Measurements from ENCODE around the gene RIPK4.

RIPK4 gene

DNA sequence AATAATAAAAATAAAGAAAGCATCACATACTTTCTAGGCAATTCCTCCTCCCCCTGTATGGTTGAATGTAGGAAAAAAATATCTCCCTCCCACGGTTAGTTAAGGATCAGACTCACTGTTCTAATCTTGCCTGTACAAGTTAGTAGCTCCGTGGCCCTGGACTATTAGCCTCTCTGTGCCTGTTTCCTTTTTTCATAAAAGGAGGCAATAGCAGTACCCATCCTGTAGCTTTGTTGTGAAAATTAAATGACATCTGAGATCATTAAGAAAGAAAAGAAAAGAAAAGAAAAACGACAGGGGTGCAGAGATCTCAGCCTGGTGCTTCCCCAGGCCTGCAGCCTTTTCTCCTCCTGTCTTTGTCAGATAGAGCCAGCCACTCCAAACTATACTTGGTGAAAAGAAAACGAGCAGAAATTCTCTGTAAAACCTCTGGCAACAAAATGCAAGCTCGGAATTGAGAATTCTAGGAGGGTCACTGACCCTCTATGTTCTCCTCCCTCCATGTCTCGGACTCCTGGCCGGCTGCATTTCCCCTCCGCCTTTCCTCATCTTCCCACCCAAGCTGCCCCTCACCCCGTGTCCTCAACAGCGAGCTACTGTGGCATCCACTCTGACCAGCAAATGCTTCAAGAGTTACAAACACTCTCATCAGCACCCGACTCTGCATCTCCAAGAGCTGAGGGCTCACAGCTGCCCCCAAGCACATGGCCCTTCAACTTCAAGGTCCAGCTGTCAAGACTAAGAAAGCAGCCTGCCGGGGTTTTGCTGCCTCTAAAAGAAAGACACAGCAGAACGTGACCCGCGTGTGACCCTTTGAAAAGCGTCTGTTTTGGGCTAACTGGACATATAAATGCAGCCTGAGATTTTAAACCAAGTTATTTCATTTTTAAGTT is 13.6 kb downstream of the RIPK4 start:
- no peak for DNase-seq (ENCODE audit: low read depth)

DNA sequence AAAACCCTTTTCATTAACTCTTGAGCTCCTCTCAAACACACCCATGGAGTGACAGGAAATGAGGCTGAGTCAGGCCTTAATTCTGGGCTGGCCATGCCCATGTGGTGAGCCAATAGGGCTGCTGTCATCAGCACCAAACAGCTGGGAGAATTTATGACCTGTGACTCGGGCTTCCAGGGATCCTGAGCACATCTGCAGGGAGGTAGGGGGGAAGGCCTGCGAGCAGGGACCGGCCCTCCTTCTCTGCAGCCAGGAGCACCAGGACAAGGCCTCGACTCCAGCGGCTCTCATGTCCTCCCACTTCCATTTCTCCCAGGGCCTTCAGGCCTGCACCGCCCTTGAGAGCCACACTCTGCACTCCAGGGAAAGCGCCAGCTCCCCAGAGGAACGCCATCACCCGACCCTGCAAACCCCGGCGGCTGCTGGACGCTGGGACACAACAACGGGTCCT is 14.6 kb downstream of the RIPK4 start:
- no peak for DNase-seq (ENCODE audit: low read depth)

DNA sequence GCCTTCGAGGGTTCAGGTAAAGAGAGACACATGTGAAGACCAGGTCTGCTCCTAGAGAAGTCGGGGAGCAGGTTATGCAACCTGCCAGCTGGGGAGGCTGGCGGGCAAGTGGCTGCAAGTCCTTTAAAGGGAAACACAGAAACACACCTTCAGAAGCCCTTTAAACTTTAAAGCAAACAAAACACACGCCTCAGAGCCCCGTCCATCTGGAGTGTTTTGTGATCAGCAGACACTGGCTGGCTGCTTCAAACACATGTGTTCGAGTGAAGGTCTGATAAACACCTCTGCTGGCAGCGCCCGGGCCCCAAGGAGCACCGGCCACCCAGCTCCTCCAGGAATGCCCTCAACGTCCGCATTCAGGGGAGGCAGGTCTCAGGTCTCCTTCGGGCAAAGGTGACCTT is 15.2 kb downstream of the RIPK4 start:
- DNase-seq (ENCODE audit: low read depth), result no peak

DNA sequence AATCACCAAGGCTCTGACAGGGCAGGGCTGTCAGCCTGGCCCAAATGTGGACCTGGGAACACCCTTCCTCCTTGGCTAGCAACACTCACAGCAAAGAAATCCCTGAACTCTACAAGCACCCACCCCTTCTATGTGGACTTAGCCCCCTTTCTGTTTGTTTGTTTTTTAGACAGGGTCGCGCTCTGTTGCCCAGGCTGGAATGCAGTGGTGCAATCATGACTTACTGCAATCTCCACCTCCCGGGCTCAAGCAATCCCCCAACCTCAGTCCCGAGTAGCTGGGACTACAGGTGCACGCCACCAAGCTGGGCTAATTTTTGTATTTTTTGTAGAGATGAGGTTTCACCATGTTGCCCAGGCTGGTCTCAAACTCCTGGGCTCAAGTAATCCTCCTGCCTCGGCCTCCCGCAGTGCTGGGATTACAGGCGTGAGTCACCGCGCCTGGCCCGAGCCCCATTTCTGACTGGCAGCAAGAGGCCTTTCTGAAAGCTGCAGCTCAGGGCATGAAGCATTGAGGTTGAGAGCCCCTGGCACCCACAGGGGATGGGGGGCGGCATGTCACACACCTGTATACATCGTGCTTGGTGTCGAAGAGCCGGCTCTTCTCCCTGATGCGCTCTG is 16.2 kb downstream of the RIPK4 start:
- no peak for DNase-seq (ENCODE audit: low read depth)

DNA sequence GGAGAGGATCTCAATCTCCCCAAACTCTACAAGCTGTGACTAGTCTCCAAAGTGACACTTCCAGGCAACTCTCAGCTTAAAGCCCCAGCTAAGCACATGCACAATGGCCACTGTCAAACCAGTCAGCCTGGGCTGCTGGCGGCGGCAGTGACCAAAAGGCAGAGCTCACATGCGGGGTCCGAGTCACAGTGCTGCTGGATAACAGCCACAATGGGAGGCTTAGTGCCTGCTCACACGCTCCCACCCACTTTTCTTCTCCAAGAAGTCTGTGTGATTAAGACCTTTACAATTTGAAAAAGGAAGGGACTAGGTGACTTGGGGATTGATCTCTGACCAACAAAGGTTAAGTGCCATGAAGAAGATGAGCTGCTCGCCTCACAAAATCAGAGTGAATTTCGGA is 16.8 kb downstream of the RIPK4 start:
- no peak for DNase-seq (ENCODE audit: low read depth)

DNA sequence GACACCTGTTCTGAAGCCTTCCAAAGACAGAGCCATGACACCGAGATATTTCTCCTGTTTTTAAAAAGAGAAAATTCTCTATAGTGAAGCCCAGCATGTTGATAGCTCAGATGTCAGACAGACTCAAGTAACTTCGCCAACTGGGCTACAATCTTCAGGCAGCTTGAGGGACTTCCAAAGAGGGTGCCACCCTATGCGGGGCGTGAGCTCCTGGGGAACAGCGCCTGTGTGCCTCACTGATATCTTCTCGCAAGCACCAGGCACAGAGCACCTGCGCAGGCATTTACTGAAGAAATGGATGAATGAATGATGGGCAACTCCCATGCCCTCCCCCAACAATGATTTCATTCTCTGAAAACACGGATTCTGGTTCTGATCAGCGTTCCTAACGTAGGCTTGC is 17.6 kb downstream of the RIPK4 start:
- DNase-seq (ENCODE audit: low read depth), result no peak

DNA sequence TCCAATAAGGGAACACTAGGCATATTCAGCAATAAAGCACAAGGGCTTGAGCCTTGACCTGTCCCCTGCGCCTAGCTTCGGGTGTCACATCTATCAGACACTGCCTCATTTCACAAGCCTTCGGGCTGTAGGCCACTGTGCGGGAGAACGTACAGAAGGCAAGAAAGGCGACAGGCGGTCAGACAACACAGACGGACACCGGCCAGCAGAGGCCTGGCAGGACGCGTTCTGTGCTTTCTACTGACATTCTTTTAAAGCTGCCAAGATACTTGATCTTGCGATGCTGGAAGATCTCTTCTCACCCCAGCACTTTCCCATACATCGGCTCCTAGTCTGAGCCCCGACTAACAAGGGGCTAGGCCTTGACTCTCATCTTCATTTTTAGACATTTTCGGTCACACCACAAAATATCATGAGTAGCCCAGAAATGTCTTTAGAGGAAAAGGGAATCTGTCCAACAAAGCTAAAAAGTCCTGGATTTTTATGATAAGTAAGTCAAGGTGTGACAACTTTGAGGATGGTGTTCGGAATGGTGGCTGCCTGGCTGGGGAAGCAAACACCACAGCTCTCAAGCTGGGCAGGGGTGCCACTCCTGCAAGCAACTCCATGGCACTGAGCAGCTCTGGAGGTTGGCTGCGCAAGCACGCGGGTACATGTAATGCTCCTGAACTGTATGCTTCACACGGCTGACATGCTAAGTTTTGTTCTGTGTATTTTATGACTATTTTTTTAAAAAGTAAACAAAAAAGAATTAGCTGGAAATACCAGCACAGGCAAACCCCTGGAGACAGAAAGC is 18.7 kb downstream of the RIPK4 start:
- no peak for DNase-seq (ENCODE audit: low read depth)

DNA sequence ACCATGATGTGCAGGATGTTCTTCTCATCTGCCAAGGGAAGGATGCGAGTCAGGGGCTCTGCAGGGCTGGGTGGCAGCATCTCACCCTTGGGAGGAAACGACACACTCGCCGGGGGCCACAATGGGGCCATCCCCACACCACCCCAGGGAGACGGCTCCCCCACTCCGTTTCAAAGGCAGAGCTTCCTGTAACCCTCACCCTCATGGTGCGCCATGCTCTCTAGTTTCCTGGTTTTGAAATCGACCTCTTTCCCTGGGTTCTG is 20.2 kb downstream of the RIPK4 start:
- DNase-seq (ENCODE audit: low read depth), result no peak

DNA sequence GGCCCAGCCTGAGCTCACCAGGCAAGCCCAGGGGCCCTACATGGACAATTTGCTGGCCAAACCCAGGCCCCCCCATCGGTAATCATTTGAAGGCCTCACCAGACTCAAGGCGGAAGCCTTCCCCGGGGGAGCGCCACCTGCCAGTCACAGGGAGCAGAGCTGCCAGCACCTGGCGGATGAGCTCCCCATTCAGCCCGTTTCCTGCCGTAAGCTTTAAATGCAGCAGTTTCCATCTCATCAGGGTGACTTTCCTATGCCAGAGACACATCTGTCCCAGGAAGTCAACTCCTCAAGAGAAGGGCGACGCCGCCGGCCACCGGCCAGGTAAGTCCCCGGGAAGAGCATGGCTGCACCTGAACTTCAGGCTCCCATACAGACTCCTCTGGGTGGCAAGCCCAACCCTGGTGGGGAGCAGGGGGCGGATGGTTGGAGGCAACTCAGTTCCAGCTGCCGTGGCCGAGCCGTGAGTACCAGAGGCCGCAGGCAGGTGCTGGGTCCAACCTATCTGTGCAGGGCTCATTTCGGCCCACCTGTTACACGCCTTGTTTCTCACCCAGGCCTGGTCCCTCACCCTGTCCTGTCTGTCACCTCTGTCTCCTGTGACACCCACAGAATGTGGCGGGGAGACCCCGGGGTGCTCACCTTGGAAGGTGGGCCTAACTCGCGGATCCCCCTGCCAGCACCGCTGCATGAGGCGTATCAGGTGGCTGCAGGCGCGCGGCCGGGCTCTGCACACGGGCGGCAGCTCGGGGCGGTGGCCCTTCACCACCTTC is 20.7 kb downstream of the RIPK4 start:
- no peak for DNase-seq (ENCODE audit: low read depth)

DNA sequence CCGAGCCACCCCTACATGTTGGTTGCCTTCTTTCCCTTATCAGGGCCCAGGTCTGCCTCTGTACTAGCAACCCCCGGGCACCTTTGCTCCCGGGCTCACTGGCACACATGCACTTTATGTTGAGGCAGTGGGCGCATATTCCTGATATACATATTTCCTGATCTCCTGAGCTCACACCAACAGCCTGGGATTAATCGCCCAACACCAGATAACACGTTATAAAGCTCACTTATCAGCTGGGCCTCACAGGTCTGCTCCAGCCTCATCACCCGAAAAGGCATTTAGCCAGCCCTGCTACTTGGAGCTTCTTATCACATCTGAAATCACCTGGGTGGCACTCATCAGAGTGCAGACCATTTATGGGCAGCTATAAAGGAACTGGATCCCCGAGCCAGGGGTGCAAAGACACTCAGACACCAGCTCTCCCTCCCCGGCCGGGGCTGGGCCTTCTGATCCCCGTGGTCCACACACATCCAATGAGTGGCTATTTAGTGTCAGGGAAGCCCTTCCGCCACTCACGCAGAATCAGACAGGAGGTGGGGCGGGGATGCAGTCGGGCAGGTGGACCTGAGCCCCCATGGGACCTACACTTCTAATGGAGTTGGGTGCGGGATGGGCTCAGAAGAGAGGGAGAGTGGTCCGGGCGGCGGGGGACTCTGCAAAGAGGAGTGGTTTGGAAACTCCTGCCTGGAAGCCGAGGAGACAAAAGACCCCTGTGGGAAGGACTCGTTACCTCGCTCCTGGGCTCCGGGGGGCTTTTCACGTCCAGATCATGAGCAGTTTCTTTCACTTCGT is 21.6 kb downstream of the RIPK4 start:
- no peak for DNase-seq (ENCODE audit: low read depth)

DNA sequence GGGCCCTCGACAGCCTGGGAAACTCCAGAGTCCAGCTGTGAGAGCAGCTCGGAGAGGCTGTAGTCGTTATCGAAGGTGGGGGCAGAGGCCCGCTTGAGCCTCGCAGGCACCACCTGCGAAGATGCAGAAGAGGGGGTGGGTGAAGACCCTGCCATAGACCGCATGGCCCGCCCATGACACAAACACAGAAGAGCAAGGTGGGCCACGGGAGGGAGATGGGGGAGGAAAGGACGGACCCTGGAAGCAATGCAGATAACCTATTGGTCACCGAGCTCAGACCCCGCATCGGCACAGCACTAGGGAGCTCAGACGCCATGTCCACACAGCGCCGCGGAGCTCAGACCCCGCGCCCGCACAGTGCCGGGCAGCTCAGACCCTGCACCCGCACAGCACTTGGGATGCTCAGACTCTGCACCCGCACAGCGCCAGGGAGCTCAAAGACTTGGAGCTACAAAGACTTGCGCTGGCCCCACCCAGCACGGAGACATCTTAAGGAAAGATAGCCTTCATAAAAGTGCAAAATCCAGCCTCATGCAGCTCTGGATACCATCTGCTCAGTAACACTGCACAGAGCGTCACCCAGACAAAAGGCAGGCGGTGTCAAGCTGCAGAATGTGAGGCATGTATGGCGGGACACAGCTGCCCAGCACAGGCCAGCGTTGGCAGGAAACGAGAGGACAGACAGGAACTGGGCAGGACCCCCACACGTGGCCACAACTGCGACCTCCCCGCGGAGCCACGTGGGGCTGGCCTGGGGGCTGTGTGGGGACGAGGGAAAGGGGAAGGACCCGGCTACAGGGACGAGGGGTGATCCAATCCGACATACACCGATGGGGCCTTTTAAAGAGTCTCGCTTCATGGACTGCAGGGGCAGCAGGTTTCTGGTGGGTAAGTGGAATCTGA is 22.6 kb downstream of the RIPK4 start:
- no peak for DNase-seq (ENCODE audit: low read depth)

DNA sequence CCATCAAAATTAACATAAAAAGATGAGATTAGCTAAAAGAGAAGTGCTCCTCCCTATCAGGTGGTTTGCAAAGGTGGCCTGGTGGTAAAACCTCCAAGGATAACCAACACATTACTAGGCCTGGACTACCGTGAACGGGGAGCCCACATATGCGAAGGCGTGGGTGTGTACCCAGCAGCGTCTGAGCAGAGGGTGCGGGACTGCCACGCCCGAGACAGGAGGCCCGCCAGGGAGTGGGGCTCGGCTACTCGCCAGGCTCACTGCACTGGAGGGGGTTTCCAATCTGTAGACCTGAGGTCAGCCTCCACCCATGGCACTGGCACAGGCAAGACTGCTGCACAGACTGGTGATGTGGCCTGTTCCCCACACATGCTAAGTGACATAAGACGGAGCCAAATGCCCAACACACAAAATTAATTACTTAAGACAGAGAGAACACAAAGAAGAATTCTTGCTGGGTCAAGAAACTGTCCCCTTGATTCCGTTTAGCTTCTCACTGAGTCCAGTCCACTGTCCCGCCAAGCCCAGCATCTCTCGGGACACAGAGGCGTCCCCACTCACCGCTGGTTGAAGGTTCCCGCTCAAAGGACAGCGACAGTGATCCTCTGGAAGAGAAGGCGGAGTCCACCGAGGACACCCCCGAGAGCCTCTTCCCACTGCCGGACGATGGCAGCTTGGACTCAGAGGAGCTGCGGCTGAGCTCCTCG is 23.4 kb downstream of the RIPK4 start:
- DNase-seq (ENCODE audit: low read depth), result no peak

DNA sequence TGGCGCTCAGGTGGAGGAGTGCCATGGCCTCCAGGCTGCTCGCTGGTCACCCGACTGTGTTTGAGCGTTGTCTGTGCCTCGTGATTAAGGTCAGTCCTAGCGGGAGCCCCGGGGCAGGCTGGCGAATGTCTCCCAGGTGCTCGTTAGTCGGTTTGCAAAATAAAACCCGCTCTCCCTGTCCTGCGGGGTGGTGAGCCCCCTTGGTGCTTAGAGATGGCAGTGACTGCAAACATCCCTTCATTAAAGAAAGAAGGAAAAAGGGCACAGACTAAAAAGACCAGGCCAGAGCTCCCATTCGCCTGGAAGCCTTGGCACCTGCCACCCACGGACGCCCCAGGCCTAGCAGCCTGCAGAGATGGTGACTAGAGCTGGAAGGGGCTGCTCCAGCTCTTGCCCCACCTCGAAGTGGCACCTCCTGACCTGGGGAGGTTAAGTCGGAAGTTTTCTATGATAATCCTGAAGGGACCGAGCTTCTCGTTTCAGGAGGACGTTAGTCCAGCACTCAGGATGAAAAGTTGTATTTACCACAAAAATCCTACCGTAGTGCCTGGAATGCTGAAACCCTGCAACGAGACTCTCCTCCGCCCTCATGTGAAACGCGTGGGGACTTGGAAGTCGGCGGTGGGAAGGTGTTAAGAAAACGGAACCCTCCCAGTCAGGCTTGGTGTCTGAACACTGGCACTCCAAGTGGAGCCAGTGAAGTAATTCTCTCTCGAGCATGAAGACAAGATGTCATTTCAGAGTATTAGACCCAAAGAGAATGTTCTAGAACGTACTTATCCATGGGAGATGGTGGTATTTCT is 24.6 kb downstream of the RIPK4 start:
- DNase-seq (ENCODE audit: low read depth), result no peak

DNA sequence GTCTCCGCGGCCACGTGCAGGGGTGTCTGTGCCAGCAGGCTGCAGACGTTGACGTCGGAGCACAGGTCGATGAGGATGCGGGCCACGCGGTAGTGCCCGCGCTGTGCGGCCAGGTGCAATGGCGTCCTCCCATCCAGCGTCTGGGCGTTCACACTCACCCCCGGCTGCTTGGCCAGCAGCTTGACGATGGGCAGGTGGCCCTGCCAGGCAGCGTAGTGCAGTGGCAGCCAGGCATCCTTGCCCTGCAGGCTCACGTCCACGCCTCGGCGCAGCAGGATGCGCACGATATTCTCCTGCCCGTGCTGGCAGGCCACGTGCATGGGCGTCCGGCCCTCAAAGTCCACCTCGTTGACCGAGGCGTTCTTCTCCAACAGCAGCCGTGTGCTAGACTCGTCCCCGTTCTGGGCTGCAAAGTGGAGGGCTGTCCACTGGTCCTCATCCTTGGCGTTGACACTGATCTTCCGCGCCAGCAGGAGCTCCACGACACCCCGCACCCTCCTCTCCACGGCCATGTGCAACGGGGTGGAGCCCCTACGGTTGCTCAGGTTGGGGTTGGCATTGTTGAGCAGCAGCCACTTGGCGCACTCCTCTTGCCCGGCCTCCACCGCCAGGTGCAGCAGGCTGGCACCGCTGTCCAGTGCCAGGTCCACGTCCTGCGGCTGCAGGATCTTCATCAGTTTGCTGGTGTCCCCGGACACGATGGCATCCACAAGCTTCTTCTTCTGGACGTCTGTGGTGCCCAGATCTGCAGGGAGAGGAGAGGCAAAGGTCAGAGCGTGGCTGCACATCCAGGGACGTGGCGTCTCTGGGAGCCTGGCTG is 25.4 kb downstream of the RIPK4 start:
- DNase-seq (ENCODE audit: low read depth), result no peak

DNA sequence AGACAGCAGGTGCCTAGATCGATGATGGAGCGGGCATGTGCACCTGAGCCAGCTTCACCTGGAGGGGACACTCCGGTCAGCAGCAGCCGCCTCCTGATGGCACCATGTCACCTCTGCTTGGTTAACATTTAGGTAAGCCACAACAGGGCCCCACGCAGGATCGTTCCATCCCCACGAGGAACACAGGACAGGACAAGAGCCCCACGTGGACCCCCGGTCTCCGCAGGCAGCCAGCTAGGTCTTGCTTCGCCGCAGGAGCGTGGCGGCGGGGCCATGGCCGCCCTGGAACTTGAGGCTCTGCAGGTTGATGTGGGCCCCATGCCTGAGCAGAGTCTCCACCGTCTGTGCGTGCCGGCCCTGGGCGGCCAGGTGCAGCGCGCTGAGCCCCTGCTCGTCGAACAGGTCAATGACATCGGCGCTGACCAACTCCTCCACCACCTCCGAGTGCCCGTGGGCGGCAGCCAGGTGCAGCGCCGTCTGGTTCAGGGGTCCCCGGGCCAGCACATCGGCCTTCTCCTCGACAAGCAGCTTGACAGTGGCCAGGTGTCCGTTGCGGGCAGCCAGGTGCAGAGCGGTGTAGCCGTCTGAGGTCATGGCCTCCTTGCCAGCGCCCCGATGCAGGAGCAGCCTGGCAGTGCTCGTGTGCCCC is 26.1 kb downstream of the RIPK4 start:
- DNase-seq (ENCODE audit: low read depth), result no peak

DNA sequence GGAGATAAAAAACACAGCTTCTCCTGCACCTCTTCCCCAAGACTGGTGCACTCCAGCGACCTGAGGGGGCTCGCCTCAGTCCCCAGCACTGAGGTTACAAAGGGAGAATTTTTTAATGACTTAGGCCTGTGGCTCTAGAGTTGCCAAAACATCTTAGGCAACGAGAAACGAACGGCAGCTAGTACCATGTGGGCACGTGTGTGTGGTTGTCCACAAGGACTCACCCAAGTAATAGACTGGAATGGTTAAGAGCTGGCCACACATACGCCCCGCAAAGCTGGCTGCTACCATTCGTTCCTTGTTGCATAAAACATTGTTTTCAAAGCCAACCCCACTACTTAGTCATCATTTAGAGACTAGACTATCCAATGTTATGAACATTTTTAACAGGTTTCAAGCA is 26.9 kb downstream of the RIPK4 start:
- DNase-seq (ENCODE audit: low read depth), result no peak

DNA sequence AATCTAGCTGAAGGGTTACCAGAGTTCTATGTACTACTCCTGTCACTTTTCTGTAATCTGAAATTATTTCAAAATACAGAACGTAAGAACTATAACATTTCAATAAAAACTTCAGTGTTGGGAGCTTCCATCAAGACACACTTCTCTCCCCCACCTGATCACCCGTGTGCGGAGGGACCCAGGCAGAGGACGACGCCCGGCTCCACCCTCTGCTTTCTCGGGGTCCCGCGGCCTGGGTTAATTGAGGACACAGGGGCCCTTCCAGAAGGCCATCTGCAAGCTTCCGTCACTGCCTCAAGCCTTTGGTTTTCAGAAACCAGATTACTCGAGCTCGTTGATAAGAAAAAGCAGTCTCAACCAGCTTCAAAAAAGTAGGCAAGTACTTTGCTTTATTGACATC is 27.8 kb downstream of the RIPK4 start:
- DNase-seq (ENCODE audit: low read depth), result no peak

Measured in activated T-helper 1 cell treated with Interleukin-2 at 50 U/mL for 16 hours (primary cell).